GM06990 (cell line): ENCODE data around the gene DCUN1D2.

Experiments
- DNase-seq: peaks from one replicate; pipeline ENCODE4 v3.0.0-alpha.2; 2011; ENCODE audit not compliant: insufficient read length; ENCODE audit errors: extremely low read depth
- H3K27me3 ChIP-seq: replicated peaks from 2 replicates; pipeline ENCODE4 v1.6.0; 2011; ENCODE audit warnings: low read length; ENCODE audit not compliant: control insufficient read depth, insufficient read depth
- H3K36me3 ChIP-seq: 2 replicates; pipeline ENCODE4 v1.5.1; 2011; ENCODE audit warnings: low read length; ENCODE audit not compliant: control insufficient read depth, insufficient read depth
- H3K4me3 ChIP-seq: replicated peaks from 2 replicates; pipeline ENCODE4 v1.5.1; 2011; ENCODE audit warnings: low read depth, mild to moderate bottlenecking, control low read depth, low read length
- CTCF ChIP-seq: IDR thresholded peaks from 2 replicates; pipeline ENCODE4 v1.5.1; 2011; ENCODE audit warnings: low read length, control low read depth, mild to moderate bottlenecking, inconsistent platforms; ENCODE audit not compliant: insufficient read depth, poor library complexity, severe bottlenecking

Gene DCUN1D2

DNA sequence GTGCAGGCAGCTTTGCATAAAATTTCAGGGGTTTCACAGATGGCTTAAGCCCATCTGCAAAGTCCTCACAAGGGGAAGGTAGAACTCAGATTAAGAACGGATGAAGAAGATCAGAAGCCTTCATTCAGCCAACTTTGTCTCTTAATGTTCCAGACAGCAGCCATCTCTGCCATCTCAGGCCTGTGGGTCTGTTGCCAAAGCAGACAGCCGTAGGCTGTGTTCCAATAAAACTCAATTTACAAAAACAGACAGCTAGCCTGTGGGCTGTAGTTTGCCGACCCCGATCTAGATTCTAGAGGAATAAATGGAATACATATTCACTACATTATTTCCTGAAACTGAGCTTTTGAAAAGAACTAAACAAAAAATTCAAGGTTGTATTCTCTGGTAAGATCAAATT, 3.8 kb downstream of the DCUN1D2 start:
- no peaks in the 10 kb centered on the region for H3K36me3 ChIP-seq
- H3K27me3 ChIP-seq: no peaks in the 10 kb centered on the region
- TF ChIP-seq CTCF: no peak
- no peak for DNase-seq
- no peak overlapping the region for H3K4me3 ChIP-seq

GRCh38 chr13:113485545-113485944, 5.0 kb downstream of the DCUN1D2 start:
- Histone ChIP-seq H3K27me3 (no peaks in the 10 kb centered on the region), H3K36me3 (no peaks in the 10 kb centered on the region), H3K4me3 (no peak overlapping the region)
- no peak for TF ChIP-seq CTCF
- DNase-seq: no peak

DNA sequence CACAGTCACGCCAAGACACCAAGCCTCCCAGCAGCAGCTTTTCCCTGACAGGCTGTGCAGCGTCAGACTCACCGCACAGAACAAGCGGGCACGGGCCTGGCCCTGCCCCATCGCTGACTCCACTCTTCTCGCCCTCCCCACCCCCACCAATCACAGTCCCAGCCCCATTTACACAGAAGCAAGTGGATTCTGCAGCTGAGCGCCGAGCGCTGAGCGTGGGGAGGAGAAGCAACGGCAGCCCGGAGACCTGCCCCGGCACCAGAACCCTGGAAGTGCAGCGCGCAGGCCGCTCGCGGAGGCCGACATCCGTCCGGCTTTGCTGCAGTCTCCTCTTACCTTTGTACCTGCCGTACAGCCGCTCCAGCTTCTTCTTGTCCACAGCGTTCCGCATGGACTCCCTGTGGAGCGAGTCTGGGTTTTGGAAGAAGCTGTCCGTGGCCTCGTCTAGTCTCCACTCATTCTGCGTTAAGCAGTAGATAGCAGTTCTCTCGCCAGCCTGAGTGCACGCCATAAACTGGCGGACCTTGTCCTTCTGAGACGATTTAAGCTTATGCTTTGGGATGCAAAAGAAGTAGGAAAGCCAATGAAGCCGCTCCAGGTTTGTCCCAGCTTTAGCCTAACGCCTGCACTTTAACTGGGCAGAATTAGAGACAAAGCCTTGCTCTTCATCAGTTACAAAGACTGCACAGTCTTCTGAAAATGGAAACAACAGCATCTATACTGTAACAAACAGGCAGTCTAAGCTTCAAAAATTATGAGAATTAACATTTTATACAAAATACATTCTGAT, 6.8 kb downstream of the DCUN1D2 start:
- no peak overlapping the region for H3K4me3 ChIP-seq
- H3K36me3 ChIP-seq: peaks cover 2% of the 10 kb centered on the region; the same call in 1 of the 2 replicates
- no peak for DNase-seq
- no peaks in the 10 kb centered on the region for H3K27me3 ChIP-seq
- no peak for TF ChIP-seq CTCF

- no peak for TF ChIP-seq CTCF
- Histone ChIP-seq H3K27me3 (no peaks in the 10 kb centered on the region), H3K4me3 (no peak overlapping the region), H3K36me3 (peaks cover 2% of the 10 kb centered on the region; the same call in 1 of the 2 replicates)
- no peak for DNase-seq
Measured at GRCh38 chr13:113483081-113483480, 7.4 kb downstream of the DCUN1D2 start.

- no peak for TF ChIP-seq CTCF
- H3K36me3 ChIP-seq: peaks cover 11% of the 10 kb centered on the region
- DNase-seq: no peak
- no peak overlapping the region for H3K4me3 ChIP-seq
- no peaks in the 10 kb centered on the region for H3K27me3 ChIP-seq
Measured at GRCh38 chr13:113479179-113479578, 11.3 kb downstream of the DCUN1D2 start.
